ENCODE data around the gene CNTN1.

GRCh38 chr12:40646911-40647310 lies 45.3 kb upstream of the CNTN1 start:
- TF ChIP-seq, protein P1, sequence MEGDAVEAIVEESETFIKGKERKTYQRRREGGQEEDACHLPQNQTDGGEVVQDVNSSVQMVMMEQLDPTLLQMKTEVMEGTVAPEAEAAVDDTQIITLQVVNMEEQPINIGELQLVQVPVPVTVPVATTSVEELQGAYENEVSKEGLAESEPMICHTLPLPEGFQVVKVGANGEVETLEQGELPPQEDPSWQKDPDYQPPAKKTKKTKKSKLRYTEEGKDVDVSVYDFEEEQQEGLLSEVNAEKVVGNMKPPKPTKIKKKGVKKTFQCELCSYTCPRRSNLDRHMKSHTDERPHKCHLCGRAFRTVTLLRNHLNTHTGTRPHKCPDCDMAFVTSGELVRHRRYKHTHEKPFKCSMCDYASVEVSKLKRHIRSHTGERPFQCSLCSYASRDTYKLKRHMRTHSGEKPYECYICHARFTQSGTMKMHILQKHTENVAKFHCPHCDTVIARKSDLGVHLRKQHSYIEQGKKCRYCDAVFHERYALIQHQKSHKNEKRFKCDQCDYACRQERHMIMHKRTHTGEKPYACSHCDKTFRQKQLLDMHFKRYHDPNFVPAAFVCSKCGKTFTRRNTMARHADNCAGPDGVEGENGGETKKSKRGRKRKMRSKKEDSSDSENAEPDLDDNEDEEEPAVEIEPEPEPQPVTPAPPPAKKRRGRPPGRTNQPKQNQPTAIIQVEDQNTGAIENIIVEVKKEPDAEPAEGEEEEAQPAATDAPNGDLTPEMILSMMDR (IDR thresholded peaks at IDR 0.05): no peak
- TF ChIP-seq POLR2A (IDR thresholded peaks at IDR 0.05): no peak
